Measurements from ENCODE around the gene ZNF841.
"Not testable (repeated sequence)": the region's sequence is repeated elsewhere in the genome, so short reads cannot be mapped to it uniquely, and the experiment has no call there.

The ZNF841 gene

DNA sequence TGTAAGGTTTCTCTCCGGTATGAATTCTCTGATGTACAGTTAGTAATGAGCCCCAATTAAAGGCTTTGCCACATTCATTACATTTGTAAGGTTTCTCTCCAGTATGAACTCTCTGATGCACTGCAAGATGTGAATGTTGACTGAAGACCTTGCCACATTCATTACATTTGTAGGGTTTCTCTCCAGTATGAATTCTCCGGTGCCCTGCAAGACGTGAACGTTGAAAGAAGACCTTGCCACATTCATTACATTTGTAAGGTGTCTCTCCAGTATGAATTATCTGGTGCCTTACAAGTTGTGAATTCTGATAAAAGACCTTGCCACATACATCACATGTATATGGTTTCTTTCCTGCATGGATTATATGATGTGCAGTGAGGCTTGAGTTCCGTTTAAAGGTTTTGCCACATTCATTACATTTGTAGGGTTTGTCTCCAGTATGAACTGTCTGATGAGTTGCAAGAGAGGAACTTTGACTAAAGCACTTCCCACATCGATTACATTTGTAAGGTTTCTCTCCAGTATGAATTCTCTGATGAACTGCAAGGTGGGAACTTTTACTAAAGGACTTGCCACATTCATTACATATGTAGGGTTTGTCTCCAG, 29.2 kb downstream of the ZNF841 start:
- DNase-seq: no peak

DNA sequence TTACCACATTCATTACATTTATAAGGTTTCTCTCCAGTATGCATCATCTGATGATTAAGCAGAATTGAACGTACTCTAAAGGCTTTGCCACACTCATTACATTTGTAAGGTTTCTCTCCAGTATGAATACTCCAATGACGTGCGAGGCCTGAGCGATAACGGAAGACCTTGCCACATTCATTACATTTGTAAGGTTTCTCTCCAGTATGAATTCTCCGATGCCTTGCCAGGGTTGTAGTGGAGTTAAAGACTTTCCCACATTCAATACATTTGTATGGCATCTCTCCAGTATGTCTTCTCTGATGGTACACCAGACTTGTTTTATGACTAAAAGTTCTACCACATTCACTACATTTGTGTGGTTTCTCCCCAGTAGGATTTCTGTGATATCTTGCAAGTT, 30.2 kb downstream of the ZNF841 start:
- DNase-seq: no peak

DNA sequence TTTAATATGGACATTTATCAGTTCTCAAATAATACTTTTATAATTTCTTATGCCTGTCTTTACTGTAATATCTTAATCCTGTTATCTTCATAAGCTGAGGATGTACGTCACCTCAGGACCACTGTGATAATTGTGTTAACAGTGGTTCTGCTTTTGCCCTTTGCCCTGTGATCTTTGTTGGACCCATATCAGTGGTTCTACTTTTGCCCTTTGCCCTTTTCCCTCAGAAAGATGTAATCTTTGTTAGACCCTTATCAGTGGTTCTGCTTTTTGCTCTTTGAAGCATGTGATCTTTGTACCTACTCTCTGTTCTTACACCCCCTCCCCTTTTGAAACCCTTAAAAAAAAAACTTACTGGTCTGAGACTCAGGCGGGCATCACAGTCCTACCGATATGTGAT, 39.1 kb downstream of the ZNF841 start:
- not testable (repeated sequence) for DNase-seq

DNA sequence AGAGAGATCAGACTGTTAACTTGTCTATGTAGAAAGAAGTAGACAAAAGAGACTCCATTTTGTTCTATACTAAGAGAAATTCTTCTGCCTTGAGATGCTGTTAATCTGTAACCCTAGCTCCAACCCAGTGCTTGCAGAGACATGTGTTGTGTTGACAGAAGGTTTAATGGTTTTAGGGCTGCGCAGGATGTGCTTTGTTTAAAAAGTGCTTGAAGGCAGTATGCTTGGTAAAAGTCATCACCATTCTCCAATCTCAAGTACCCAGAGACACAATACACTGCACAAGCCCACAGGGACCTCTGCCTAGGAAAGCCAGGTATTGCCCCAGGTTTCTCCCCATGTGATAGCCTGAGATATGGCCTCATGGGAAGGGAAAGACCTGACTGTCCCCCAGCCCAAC, 43.8 kb downstream of the ZNF841 start:
- not testable (repeated sequence) for DNase-seq

DNA sequence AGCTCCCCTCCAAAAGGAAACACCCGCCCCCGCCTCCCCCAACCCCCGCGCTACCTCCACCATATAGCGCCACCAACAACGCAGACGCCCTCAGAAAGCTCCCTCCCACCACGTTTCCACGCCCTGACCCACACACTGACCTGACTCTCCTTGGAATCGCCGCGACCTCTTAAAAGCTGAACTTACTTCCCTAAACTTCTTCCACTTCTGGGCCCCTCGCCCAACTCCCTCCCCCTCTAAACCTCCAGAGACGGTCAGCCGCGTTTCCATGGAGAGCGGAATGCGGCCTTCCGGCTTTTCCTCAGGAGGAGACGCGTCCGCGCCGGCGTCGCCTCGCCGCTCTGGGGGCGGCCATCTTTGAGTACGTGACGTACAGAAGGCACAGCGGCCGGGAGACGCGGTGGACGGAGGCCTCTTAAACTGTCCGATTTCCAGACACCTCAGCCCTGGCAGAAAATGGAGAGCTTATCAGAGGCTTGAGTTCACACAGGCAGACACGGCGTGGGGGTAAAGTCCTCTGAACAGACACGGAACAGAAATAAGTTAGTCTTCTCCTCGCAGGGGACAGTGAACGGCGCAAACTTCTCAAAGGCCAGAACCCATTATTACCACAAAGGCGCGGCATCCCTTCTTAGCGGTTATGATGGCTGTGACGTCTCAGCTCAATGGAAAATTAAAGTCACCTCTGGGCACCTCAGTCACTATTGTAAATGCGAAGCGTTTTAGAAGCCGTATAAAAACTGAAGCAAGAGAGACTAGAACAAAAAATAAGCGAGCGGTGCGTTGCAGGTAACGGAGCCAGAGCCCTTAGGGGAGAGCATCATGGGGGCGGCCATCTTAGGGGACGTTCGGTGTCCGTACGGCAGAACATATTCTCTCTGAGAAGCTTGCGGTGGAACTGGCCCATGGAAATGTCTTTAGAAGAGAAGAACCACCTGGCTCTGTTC, 46.7 kb downstream of the ZNF841 start, which contains the start of gene ZNF432:
Gene ZNF432 (minus strand): TSS at position 284 of the 947 bp plus-strand sequence. CDS start 1,970 bp downstream, outside the sequence.
- peak; percentile 96 for DNase-seq

DNA sequence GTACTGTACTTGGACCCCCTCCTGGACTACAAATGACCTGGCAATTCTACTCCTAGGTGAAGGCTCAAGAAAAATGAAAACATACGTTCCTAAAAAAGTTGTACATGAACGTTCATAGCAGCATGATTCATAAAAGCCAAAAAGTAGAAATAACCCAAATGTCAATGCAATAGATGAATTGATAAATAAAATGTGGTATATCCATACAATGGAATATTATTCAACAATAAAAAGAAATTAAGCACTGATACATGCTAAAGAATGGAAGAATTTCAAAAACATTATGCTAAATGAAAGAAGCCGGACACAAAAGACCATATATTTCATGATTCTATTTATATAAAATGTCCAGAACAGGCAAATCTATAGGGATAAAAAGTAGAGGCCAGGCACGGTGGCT, 56.4 kb downstream of the ZNF841 start:
- no peak for DNase-seq

DNA sequence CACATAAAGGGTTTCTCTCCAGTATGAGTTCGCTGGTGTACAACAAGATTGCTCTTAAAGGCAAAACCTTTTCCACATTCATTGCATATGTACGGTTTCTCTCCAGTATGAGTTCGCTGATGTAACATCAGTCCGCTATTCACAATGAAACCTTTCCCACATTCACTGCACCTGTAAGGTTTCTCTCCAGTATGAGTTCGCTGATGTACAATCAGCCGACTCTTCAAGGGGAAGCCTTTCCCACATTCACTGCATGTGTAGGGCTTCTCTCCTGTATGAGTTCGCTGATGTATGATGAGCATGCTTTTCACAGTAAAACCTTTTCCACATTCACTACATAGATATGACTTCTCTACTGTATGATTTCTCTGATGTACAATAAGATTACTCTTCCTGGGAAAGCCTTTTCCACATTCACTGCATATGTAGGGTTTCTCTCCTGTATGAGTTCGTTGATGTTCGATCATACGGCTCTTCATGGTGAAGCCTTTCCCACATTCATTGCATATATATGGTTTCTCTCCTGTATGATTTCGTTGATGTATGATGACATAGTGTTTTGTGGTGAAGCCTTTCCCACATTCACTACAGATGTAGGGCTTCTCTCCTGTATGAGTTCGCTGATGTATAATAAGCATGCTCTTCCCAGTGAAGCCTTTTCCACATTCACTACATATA, 61.4 kb downstream of the ZNF841 start:
- peak; percentile 10 for DNase-seq

DNA sequence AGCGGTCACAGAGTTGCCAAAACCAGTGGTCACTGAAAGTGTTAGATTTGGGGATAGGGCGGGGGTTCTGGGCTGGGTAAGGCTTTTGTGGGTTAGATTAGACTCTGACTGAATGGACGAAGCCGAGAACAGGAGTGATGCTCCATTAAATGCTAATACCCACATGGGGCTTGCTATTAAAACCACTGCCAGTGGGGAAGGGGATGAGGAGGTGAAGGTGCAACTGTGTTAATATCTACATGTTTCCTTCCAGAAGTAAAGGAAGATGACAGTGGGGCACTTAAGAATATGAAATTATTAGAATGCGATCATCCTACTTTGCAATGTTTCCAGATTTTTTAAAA, 66.8 kb downstream of the ZNF841 start:
- DNase-seq: no peak

DNA sequence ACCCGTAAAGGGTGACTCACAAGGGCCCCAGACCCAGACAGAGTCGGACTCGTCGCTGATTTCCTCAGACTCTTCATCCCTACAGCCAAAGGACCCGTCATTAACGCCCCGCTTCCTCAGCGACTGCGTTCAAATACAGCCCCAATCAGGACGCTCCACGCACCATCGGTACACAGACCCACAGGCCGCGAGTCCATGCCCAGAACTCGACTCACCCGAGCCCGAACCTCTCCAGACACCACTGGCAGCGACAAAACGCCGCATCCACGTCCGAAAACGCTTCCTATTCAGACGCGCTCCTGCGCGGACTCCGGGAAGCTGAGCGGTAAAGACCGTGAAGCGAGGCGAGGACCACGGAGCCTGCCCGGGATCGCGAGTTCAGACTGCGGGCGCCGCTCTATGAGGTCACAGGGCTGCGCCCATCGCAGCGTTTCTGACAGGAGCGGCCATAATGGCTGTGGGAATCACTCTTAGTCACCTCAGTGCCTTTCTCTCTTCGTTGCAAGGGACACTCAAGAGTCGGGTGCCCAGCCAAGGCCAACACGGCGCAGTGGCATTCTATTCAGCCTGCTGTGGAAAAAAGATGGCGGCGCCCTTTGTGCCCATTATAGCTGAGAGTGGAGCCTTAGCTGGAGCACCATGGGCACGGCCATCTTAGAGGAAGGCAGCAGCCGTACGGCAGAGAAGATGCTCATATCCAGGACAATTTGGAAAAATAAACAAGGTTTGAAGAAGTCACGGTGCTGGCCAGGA, 67.4 kb downstream of the ZNF841 start, which contains the start of gene ZNF614:
Gene ZNF614 (minus strand): TSS at position 353 of the 753 bp plus-strand sequence. CDS start 2,634 bp downstream, outside the sequence.
- peak; percentile 93 for DNase-seq

DNA sequence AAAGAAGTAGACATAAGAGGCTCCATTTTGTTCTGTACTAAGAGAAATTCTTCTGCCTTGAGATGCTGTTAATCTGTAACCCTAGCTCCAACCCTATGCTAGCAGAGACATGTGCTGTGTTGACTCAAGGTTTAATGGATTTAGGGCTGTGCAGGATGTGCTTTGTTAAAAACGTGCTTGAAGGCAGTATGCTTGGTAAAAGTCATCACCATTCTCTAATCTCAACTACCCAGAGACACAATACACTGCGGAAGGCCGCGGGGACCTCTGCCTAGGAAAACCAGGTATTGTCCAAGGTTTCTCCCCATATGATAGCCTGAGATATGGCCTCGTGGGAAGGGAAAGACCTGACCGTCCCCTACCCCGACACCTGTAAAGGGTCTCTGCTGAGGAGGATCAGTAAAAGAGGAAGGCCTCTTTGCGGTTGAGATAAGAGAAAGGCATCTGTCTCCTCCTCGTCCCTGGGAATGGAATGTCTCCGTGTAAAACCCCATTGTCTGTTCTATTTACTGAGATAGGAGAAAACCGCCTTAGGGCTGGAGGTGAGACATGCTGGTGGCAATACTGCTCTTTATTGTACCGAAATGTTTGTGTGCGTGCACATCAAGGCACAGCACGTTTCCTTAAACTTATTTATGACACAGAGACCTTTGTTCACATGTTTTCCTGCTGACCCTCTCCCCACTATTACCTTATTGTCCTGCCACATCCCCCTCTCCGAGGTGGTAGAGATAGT, 69.1 kb downstream of the ZNF841 start:
- DNase-seq: not testable (repeated sequence)

DNA sequence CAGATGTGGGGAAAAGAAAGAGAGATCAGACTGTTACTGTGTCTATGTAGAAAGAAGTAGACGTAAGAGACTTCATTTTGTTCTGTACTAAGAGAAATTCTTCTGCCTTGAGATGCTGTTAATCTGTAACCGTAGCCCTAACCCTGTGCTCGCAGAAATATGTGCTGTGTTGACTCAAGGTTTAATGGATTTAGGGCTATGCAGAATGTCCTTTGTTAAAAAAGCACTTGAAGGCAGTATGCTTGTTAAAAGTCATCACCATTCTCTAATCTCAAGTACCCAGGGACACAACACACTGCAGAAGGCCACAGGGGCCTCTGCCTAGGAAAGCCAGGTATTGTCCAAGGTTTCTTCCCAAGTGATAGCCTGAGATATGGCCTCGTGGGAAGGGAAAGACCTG, 71.1 kb downstream of the ZNF841 start:
- DNase-seq: not testable (repeated sequence)

DNA sequence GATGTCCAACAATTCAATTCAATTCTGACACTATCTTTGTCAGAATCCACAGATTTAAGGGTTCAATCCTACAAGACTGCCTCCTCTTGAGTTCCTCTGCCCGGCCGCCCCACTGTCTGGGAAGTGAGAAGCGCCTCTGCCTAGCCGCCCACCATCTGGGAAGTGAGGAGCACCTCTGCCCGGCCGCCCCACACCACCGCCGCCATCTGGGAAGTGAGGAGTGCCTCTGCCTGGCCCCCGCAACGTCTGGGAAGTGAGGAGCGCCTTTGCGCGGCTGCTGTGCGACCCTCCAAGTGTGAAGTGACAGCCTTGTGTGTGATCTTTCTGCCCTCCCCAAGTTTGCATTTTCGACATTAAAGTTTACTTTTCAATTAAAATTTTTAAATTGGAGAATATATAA, 73.4 kb downstream of the ZNF841 start:
- DNase-seq: no peak

DNA sequence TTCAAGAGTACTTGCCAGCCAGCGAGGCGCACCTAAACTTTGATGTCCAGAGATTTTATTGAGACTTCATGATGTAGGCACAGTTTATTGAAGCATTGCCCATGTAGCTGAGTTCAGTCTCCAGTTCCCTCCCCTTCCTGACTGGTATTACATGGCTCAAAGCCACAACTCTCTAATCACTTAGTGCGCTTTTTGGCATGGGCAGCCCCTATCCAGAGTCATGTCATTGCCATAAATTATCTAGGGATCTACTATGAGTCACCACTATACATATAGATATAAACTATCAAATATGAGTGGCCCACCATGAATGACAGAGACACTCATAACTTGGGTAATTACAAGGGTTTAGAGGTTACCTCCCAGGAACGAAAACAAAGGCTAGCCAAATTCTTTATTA, 75.1 kb downstream of the ZNF841 start:
- no peak for DNase-seq
